ENCODE data around the gene RPS6KA2.

DNA sequence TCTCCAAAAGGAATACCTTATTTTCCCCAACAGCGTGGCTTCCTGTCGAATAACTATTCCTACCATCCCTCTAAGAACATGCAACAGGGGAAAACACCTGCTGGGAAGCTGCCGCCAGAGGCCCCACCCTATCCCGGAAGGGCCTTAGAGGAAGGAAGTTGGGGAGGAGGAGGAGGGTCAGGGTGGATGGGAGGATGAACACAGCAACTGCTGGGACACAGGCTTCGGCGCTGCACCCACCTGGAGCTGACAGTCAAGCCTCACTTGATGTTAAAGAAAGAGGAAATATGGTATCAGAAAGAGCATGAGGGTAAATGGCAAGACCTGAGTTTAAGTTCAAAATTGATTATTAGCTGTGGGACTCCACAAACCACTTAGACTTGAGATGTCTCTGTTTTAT, 36.5 kb upstream of the RPS6KA2 start:
- TF ChIP-seq, protein P1, sequence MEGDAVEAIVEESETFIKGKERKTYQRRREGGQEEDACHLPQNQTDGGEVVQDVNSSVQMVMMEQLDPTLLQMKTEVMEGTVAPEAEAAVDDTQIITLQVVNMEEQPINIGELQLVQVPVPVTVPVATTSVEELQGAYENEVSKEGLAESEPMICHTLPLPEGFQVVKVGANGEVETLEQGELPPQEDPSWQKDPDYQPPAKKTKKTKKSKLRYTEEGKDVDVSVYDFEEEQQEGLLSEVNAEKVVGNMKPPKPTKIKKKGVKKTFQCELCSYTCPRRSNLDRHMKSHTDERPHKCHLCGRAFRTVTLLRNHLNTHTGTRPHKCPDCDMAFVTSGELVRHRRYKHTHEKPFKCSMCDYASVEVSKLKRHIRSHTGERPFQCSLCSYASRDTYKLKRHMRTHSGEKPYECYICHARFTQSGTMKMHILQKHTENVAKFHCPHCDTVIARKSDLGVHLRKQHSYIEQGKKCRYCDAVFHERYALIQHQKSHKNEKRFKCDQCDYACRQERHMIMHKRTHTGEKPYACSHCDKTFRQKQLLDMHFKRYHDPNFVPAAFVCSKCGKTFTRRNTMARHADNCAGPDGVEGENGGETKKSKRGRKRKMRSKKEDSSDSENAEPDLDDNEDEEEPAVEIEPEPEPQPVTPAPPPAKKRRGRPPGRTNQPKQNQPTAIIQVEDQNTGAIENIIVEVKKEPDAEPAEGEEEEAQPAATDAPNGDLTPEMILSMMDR (IDR thresholded peaks at IDR 0.05), result no peak
- TF ChIP-seq, protein P2, sequence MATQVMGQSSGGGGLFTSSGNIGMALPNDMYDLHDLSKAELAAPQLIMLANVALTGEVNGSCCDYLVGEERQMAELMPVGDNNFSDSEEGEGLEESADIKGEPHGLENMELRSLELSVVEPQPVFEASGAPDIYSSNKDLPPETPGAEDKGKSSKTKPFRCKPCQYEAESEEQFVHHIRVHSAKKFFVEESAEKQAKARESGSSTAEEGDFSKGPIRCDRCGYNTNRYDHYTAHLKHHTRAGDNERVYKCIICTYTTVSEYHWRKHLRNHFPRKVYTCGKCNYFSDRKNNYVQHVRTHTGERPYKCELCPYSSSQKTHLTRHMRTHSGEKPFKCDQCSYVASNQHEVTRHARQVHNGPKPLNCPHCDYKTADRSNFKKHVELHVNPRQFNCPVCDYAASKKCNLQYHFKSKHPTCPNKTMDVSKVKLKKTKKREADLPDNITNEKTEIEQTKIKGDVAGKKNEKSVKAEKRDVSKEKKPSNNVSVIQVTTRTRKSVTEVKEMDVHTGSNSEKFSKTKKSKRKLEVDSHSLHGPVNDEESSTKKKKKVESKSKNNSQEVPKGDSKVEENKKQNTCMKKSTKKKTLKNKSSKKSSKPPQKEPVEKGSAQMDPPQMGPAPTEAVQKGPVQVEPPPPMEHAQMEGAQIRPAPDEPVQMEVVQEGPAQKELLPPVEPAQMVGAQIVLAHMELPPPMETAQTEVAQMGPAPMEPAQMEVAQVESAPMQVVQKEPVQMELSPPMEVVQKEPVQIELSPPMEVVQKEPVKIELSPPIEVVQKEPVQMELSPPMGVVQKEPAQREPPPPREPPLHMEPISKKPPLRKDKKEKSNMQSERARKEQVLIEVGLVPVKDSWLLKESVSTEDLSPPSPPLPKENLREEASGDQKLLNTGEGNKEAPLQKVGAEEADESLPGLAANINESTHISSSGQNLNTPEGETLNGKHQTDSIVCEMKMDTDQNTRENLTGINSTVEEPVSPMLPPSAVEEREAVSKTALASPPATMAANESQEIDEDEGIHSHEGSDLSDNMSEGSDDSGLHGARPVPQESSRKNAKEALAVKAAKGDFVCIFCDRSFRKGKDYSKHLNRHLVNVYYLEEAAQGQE (IDR thresholded peaks at IDR 0.05; ENCODE audit: insufficient read depth in 1 of 2, low read depth in 2 of 2, low read length in 1 of 2), result no peak
- no peak for TF ChIP-seq POLR2AphosphoS5 (IDR thresholded peaks at IDR 0.05; ENCODE audit: low read depth, low read length)
- no peak for TF ChIP-seq SIN3A (IDR thresholded peaks at IDR 0.05; ENCODE audit: borderline replicate concordance, insufficient read depth, low read depth, low read length)
- no peak for TF ChIP-seq TCF7L2 (IDR thresholded peaks at IDR 0.05; ENCODE audit: low read depth, low read length)

Data from Panc1 (cell line).